22Rv1 (cell line): Measurements from ENCODE around the gene WIPF2.

ENCODE experiments used
- ZFX ChIP-seq: fragments of 450-650 bp; IDR thresholded peaks from 2 replicates; pipeline ENCODE4 v1.6.1; 2017; ENCODE audit warnings: antibody characterized with exemption, borderline replicate concordance
- TF ChIP-seq, protein P1 (sequence below): fragments of 450-650 bp; IDR thresholded peaks from 2 replicates; pipeline ENCODE4 v1.5.1; 2017; ENCODE audit warnings: mild to moderate bottlenecking

- no peak for TF ChIP-seq ZFX
- TF ChIP-seq, protein P1, sequence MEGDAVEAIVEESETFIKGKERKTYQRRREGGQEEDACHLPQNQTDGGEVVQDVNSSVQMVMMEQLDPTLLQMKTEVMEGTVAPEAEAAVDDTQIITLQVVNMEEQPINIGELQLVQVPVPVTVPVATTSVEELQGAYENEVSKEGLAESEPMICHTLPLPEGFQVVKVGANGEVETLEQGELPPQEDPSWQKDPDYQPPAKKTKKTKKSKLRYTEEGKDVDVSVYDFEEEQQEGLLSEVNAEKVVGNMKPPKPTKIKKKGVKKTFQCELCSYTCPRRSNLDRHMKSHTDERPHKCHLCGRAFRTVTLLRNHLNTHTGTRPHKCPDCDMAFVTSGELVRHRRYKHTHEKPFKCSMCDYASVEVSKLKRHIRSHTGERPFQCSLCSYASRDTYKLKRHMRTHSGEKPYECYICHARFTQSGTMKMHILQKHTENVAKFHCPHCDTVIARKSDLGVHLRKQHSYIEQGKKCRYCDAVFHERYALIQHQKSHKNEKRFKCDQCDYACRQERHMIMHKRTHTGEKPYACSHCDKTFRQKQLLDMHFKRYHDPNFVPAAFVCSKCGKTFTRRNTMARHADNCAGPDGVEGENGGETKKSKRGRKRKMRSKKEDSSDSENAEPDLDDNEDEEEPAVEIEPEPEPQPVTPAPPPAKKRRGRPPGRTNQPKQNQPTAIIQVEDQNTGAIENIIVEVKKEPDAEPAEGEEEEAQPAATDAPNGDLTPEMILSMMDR, result no peak
Measured at GRCh38 chr17:40253565-40253964, 34.5 kb downstream of the WIPF2 start.
